Tibial nerve (tissue), 4 donors: ENCODE measurements around the gene POTEJ.
"Not testable (repeated sequence)": the region's sequence is repeated elsewhere in the genome, so short reads cannot be mapped to it uniquely, and the experiment has no call there.

Experiments
- CTCF ChIP-seq, 5 experiments: fragments of 200-600 bp in 3 of 5; fragments of 450-650 bp in 2 of 5; sonication (generic) in 3 of 5; IDR thresholded peaks; one replicate each; pipeline ENCODE4 v1.5.1; 2016 to 2019; ENCODE audit warnings: antibody characterized with exemption in 5 of 5, mild to moderate bottlenecking in 3 of 5, moderate library complexity in 2 of 5
- EP300 ChIP-seq, 2 donors: sonication (generic); formaldehyde crosslinking; IDR thresholded peaks; one replicate each; pipeline ENCODE4 v1.6.1; 2017; ENCODE audit warnings: antibody characterized with exemption in 2 of 2, mild to moderate bottlenecking in 1 of 2
- POLR2A ChIP-seq, 2 donors: fragments of 450-650 bp; IDR thresholded peaks; one replicate each; pipeline ENCODE4 v1.6.1; 2017; ENCODE audit warnings: antibody characterized with exemption in 2 of 2, mild to moderate bottlenecking in 2 of 2, moderate library complexity in 2 of 2

- TF ChIP-seq CTCF, EP300, POLR2A (IDR thresholded peaks at IDR 0.05): not testable (repeated sequence)
Measured at GRCh38 chr2:130581491-130581890, 29.7 kb upstream of the POTEJ start.
